ENCODE measurements around the gene PIP5K1B.

DNA sequence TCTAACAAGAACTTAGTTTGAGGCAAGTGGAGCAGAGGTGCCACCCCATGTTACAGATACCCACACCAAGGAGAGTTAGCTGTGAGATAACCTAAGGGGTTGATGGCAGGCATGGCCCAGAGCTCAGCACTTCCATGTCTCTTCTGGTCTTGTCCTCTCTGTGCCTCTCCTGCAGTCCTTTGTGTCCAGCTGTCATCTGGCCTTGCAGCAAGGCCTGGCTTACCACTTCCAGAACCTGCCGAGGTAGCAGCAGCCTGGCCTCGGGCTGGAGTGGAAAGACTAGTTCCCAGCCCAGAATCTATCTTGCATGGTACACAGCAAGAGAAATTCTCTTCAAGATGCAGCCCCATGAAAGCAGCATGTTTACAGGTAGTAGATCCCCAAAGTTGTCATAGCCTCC, 41.5 kb downstream of the PIP5K1B start:
- TF ChIP-seq, protein P1, sequence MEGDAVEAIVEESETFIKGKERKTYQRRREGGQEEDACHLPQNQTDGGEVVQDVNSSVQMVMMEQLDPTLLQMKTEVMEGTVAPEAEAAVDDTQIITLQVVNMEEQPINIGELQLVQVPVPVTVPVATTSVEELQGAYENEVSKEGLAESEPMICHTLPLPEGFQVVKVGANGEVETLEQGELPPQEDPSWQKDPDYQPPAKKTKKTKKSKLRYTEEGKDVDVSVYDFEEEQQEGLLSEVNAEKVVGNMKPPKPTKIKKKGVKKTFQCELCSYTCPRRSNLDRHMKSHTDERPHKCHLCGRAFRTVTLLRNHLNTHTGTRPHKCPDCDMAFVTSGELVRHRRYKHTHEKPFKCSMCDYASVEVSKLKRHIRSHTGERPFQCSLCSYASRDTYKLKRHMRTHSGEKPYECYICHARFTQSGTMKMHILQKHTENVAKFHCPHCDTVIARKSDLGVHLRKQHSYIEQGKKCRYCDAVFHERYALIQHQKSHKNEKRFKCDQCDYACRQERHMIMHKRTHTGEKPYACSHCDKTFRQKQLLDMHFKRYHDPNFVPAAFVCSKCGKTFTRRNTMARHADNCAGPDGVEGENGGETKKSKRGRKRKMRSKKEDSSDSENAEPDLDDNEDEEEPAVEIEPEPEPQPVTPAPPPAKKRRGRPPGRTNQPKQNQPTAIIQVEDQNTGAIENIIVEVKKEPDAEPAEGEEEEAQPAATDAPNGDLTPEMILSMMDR (optimal IDR thresholded peaks at IDR 0.05 in 1 of 3, IDR thresholded peaks at IDR 0.05 in 1 of 3, conservative IDR thresholded peaks at IDR 0.05 in 1 of 3; ENCODE audit: extremely low read depth in 1 of 3, insufficient read depth in 2 of 3, low read length in 3 of 3): no peak
- no peak for TF ChIP-seq EZH2 (IDR thresholded peaks at IDR 0.05; ENCODE audit: low read length)
